Iris pigment epithelial cell (primary cell): ENCODE results near the gene PLEKHM2.

Experiments
- DNase-seq: peaks from one replicate; pipeline ENCODE4 v3.0.0-alpha.2; 2011; ENCODE audit warnings: low read depth

PLEKHM2 gene

DNA sequence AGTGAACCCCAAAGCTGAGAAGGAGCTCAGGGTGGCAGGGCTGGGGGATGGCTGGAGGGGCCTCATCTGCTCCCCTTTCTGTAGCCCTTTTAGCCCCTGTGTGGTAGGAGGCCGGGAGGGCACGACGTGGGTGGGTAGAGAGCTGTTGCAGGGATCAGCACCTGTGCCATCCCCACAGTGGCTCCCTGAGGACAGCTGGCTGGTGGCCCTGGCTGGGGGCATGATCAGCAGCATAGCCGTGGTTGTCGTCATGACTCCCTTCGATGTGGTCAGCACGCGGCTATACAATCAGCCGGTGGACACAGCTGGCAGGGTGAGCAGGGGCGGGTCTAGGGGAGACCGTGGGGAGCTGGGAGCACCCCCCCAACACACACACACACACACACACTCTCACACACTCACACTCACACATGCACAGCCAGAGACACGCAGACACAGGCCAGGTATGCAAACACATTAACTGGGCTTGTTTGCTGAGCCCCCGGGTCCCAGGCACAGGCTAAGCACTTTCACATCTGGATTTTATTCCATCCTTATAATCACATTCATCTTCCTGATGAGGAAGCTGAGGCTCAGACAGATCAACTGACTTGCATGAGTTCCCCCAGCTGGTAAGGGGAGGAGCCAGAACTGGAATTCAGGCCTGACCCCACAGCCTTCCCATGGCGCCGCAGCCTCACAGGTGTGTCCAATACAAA, 54.4 kb downstream of the PLEKHM2 start:
- no peak for DNase-seq

DNA sequence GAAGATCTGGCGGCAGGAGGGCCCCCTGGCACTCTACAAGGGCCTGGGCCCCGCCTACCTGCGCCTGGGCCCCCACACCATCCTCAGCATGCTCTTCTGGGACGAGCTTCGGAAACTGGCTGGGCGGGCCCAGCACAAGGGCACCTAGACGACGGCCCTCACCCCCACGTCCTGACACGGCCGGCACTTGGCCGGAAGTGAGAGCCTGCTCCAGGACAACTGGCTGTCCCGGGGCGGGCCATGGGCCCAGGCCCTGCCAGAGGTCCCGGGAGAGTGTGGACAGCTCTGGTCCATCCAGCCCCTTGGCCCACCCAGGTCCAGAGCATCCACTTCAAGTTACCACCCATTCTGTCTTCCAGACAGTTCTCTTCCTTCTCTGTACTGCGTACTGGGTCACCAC, 55.1 kb downstream of the PLEKHM2 start:
- DNase-seq, result no peak

DNA sequence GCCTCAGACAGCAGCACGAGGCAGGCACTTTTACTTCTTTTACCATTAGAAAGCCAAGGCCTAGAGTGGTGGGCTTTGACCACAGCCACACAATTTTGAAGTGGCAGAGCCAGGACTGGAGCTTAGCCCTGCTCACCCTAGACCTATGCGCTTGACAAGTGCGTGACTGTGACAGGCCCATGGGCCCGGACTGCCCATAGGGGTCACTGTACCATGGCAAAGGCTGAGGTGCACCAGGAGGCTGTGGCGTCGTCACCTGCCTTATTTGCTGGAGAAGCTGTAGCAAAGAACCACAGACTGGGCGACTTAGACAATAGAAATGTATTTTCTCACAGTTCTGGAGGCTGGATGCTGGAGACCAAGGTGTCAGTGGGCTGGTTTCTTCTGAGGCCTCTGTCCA, 55.6 kb downstream of the PLEKHM2 start:
- DNase-seq, result no peak

DNA sequence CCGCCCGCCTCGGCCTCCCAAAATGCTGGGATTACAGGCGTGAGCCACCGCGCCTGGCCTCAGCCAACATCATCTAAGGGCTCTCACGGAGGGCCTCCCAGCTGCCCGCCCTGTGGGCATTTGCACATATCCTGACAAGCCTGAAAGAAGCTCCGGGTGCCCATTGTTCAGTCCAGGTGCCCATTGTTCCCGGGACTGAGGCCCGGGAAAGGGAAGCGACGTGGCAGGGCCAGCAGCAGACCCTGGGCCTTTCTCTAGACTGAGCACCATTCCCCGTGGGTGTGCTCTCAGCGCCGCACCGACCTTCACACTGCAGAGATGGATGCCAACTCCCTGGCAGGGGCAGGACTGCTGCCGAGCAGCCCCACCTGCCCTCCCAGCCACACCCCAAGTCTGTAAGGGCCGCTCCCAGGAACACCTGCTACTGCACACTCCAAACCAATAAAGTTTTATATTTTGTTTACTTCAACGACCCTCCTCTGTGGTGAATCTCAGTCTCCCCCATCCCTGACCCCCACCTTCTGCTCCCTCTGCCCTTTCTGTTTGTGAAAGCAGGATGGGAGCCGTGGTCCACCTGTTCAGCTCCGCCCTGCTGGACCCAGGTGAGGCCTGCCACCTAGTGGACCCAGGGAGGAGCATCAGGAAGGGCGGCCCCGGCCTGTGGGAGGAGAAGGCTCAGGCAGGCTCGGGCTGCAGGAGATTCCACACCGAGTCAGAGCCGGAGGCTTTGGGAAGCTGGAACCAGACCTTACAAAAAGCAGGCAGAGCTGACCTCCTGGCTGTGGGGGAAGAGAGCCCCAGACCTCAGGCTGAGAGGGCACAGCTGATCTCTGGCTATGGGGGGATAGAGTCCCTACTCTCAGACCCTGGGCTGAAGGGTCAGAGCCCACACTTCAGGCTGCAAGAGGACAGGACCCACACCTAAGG, 57.1 kb downstream of the PLEKHM2 start:
- DNase-seq, result peak; percentile 65

DNA sequence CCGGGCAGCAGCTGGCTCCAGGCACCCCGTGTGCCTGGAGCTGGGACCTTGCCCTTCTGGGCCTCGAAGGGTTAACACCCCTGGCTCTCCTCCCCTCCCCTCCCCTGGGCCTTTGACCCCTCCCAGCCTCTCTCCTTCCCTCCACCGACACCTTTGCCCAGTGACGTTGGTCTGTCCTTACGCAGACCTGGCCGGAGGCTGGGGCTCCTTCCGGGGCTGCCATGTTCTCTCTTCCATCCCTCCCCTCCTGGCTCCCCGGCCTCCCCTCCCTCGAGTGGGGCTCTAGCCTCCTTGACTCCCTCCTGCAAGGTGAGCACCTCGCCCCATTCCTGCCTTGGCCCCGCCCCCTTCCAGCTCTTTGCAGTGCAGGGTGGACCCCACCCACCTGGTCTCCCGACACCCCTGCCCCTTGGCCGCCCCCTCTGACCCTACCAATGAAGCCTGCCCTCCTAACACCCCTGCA, 58.2 kb downstream of the PLEKHM2 start, which contains the start of gene TMEM82:
Gene TMEM82 (plus strand): TSS at position 161 of the 463 bp plus-strand sequence. CDS start 61 bp downstream, at position 222.
- no peak for DNase-seq

DNA sequence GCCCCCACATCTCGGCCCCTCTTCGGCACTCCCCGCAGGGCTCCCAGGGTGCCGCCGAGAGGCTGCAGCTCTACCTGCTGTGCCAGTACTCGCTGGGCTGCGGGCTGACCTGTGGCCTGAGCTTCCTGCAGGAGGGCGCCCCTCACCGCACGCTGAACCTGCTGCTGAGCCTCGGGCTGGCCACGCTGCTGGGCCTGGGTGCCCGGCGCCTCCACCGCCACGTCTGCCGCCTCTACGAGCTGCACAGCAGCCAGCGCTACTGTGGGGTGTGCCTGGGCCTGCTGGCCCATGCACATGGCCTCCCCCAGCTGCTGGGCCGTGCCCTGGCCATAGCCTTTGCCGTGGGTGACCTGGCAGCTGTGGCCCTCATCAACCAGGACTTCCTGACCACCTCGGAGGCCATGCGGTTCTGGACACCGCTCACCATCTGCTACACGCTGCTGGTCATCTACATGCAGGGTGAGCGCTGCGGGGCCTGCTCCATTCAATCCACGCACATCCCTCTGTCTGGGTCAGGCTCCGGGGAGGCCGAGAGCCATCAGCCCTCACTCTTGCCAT, 60.1 kb downstream of the PLEKHM2 start:
- DNase-seq, result no peak

DNA sequence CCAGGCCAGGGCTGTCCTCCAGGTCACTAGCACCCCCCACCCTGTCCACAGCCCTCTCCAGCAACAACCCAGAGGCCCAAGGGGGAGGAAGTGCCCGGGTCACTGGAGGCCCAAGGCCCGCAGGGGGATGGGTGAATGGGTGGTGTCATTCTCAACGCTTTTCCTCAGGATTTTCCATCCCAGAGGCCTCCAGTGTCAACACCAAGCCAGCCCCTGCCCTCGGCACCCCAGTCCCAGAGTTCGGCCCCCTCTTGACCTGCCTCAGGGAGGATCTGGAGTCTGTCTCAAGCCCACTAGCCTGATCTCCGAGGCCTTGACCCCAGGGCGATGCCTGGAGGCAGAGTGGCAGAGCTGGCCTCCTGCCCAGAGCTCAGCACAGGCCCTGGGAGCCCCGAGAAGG, 63.3 kb downstream of the PLEKHM2 start:
- DNase-seq, result no peak

DNA sequence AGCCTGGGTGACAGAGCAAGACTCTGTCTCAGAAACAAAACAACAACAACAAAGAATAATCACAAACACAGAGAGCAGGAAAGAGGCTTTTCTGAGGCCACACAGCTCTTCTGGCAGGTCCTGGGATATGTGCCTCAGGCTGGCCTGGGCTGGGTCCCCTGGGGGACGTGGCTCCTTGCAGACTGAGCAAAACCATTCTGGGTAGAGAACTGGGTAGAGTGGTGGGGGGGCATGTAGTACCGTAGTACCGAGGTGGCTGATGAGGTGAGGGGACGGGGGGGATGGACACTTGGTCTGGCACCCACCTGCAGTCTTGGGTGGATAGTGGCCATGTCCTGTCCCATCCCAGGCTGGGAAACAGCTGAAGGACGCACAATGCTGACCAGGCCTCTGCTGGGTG, 64.1 kb downstream of the PLEKHM2 start:
- DNase-seq, result no peak

DNA sequence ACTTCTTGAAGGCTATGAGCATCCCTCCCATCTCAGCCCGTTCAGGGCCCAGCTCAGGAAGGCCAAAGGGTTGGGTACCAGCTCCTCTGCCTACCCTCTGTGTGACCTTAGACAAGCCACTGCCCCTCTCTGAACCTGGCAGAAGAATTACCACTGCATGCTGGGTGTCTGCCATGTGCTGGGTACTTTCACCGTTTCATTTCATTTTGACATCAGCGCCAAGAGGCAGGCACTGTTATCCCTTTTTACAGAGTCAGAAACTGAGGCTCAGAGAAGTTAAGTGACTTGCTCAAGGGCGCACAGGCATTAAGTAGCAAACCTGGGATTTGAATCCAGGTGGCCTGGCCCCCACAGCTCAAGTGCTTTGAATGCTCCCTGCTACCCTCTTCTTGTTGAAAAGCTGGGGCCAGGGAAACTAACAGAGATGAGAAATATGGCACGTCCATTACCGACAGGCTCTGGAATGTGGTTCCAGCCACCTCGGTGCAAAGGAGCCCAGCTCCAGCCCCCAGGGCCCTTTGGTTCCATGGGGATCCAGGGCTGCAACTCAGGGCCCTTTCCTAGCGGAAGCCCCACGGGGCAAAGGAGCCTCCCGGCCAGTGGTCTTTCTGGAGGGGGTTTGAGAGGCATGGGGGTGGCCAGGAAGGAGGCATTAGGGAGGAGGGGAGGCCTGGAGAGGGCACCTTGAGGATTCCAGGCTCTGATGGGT, 64.7 kb downstream of the PLEKHM2 start:
- DNase-seq, result no peak

DNA sequence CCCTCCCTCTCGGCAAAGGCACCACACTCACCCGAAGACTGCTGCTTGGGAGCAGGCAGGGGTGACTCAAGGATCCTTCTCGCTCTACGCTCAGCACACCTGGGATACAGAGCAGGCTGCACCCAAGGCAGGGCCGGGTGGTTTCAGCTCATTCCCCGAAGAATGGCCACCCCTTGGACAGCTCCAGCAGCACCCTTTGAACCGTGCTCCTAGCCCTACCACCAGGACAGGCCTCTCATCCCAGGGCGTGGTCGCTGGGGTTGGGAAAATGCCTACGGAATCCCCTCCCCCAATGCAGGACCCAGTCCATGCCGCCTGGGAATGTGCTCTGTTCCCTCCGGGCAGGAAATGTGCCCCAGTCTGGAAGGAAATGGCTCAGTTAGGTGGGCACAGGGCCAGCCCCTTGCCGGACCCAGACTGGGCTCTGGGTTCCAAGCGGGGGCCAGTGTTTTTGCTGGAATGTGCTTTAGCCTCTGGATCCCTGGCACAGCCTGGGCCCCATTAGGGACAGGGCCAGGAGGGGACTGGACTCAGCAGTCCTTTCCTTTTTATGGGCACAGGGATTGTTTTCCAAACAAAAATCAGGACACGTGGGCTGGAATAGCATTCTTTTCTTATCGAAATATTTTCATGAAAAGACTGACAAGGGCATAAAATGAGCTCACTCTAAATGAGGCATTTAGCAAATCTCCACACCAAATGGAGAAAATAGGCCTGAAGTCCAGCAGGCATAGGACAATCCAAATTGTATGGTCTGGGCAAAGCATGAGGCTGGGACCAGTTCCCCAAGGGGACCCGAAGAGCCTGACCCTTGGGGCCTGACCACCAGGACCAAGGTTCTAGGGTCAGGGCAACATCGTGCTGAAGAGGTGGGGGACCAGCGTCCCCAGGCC, 65.5 kb downstream of the PLEKHM2 start:
- DNase-seq, result no peak

DNA sequence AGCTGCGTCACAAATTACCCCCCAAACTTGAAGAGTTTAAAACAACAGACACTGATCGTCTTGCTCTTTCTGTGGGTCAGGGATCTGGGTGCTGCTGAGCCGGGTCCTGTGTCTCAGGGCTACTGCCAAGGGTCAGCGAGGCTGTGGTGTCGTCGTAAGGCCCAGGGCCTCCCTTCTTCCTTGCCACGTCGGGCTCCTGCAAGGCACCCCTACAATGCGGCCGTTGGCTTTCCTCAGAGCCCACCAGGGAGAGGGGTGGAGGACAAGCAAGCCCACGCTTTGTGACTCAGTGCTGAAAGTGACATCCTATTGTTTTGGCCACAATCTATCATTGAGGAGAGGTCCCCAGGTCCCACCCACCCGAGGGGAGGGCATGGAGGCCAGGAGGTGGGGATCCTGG, 66.8 kb downstream of the PLEKHM2 start:
- DNase-seq, result no peak

DNA sequence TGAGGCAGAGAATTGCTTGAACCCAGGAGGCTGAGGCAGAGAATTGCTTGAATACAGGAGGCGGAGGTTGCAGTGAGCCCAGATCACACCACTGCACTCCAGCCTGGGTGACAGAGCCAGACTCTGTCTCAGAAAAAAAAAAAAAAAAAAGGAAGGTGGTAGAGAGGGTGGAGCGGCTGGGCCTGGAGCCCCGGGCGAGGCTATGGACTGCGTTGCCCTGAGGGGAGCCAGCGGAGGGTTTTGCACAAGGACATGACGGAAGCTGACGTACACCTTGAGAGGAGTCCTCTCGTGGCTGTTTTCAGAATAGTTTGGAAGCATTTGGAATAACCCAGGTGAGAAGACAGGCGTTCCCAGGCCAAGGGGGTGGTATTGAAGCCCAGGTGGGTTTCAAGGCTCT, 67.6 kb downstream of the PLEKHM2 start:
- DNase-seq, result no peak

DNA sequence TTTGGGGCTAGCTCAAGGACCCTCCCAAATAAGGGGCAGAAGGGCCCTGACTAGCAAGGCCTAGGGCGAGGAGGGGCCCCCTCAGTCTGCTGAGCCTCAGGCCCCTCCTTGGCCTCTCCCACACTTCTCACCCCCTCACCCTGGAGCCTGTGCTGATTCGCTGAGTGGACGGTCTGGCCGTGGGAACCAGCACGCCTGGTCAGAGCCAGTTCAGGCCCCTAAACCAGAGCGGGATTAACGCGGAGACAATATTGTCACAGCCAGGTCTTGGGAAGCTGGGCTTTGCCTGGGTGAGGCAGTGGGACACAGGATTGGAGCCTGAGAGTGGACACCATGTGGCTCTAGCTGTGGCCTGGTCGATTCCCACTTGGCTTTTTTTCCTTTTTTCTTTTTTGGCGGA, 69.7 kb downstream of the PLEKHM2 start:
- no peak for DNase-seq

DNA sequence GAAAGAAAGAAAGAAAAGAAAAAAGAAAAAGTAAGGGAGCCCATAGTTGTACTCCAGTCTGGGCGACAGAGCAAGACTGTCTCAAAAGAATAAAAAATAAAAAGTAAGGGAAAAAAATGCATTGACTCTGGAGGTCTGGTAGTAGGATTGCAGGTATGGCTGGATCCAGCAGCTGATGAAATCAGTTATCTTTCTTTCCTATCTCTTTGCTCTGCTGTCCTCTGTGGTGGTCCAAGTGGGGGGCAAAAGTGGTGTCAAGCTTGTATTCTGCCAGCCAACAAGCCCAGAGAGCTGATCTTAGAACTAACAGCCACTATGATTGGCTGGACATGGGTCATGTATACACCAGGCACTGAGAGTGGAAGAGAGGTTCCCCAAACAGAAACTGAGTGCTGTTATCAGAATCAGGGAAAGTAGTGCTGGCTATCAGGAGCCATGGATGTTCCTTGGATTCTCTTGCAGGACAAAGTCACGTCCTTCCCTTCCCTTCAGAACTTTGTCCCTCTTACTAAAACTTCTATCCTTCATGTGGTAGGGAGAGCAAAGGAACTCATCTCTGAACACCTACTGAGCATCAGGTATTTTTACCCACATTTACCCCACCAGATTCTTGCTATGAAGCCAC, 71.0 kb downstream of the PLEKHM2 start:
- no peak for DNase-seq

DNA sequence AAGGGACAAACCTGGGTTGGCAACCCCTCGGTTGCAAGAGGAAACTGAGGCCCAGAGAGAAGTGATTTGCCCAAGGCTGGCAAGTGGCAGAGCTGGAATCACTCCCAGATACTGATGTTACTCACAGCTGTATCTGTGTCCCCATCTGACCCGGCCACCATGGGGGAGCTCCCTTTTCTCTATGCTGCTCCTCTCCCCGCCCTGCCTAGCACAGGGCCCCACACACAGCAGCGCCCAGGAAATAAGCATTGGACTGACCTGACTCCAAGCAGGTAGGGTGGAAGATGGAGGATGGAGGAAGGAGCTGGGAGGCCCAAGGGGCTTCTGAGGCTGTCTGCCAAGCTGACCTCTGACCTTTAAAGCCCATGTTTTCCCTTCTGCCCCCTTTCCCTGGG, 71.5 kb downstream of the PLEKHM2 start:
- no peak for DNase-seq

DNA sequence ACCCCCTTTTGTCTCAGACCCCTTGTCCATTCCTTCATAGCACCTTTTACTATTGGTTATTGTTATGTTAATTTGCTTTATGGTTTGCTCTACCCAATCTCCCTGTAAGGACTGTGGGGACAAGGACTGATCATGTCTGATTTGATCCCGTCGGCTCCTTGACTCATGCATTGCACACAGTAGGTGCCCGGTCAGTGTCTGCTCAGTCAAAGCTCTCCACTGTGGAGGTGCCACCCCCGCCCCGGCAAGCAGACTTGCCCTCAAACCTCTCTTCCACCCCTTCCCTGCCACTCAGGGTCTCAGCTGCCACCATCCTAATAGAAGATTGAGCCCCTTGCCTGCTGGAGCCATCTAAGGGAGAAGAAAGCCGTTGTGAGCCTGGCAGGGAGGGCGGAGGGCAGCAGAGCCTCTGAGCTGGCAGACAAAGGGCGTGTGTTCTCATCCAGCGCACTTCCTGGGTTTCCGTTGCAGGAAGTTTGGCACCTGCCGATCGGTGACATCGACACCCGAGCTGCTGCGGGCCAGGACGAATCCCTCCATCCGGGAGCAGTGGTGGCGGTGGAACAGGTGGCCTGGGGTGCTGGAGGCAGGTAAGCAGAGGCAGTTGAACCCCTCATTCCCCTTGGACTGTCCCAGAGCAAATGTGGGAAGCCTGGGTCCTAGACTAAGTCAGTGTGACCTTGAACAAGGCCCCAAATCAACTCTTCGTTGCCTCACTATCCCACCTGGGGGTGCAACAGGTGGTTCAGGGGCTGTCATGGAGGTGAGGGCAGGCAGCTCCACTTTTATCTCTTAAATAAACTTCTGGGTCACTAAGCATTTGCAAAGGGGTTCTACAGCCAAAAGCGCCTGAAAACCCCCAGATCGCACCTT, 72.3 kb downstream of the PLEKHM2 start:
- no peak for DNase-seq

DNA sequence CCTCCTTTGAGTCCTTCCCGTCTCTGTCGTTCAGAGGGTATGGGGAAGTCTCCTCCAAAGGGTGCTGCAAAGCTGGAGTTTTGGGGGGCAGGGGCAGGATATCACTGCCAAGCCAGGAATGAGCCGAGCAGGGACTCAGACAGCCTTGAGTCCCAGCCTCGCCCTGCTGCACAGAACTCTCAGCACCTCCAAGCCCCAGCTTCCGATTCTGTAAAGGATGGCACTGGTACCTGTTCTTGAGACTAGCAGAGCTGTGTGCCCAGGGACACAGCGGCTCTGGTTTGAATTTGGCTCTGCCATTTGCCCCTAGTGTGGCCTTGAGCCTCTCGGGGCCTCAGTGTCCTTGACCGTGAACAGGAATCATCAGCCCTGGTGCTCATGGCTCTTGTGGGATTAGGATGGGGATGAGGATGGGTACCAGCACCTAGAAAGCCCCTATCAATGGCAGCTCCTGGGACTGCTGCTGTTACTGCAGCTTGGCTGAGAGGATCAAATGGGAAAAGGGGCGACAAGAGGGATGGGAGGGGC, 73.0 kb downstream of the PLEKHM2 start:
- DNase-seq, result no peak

DNA sequence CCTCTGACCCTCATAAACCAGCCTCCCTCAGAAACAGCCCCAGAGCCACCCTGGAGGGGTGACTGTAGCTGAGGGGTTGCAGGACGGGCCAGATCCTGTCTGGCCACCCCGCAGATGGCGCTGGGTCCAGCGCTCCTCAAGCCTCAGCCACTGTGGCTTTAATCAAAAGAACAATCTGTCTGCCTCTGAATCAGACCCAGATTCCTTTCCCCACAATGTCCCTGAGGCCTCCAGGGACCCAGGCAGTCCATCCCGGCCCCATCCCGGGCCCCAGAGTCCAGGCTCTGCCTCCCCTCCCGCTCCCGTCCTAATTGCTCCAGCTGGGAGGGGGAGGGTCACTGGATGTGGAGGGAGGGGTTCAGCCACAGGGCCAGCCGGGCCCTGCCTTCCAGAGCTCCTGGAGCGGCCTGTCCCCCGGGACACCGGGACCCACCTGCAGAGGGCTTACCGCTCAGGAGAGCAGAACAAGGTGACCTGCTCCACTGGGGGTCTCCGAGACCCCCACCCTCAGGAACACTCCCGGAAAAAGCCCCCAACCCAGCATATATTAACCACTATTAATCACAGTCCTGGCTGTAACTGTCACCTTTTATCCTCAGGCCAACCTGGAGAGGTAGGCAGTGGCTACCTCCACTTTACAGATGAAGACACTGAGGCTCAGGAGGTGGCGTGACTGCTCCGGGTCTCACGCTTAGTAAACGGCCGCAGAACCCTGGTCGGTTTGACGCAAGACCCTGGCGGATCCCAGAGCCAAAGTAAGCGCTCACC, 73.6 kb downstream of the PLEKHM2 start:
- DNase-seq, result no peak
